NCI-H2081 treated with DMSO at 0.1 percent for 48 hours (cell line): ENCODE results near the gene NPR3.
"Not testable (repeated sequence)": the region's sequence is repeated elsewhere in the genome, so short reads cannot be mapped to it uniquely, and the experiment has no call there.

Experiments
- DNase-seq: peaks from one replicate; lab custom pipeline; 2025; lab: John Stamatoyannopoulos, UW

Gene NPR3

DNA sequence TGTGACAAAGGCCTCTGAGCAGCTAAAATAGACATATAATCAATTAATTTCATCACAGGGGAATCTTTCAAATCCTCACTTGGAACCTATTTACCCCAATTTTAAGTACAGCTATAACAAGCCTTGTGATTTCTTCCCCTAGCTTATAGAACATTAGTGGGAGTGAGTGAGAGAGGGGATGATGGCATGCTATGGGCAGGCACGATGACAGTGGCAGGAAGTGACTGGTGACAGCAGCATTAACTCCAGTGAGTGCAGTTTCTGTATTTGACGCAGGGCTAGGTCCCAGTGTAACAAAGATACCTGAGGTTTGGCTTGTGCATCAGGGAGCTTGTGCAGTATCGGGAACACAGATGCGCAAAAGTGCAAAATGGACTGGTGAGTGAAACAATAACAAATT is 54.1 kb downstream of the NPR3 start:
- DNase-seq, result no peak

- no peak for DNase-seq
These were observed 56.9 kb downstream of the NPR3 start for GRCh38 chr5:32767948-32768467.

DNA sequence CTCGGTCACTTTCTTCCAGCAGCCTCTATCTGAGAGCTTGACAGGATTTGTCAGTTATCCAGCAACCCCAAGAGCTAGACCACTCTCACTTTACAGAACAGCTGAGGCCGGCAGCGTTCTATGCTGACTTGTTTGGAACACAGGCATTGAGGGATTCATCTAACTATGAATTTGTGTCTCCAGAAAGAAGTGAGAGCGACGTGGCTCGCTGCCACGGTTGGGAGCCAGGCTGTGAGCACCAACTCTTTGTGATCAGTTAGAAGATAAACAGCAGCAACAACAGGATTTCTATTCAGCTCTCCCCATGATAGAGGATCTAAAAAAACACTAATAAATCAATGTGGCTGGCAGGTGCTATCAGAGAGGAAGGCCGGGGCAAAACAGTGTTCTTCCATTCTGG is 58.6 kb downstream of the NPR3 start:
- no peak for DNase-seq

- DNase-seq, result no peak
These were observed 59.3 kb downstream of the NPR3 start for GRCh38 chr5:32770444-32770843.

GRCh38 chr5:32771037-32771436 is 59.9 kb downstream of the NPR3 start:
- DNase-seq, result no peak

DNA sequence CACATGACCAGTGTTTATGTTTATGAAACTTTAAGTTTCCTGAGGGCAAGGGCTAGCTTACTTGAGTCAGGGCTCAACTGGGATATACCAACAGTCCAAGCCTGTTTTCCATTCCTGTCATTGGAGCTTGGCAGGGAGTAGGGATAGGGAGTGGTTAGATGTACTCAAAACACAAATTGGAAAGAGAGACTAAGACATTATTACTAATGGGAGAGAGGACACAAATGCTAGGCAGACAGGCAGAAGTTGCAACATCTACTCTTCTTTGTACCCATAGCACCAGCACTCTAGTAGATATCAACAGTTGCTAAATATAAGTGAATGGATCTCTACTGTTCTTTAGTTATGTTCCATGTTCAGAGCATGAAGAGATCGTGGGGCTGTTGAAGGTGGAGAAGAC is 62.8 kb downstream of the NPR3 start:
- no peak for DNase-seq

GRCh38 chr5:32776200-32776599 is 65.1 kb downstream of the NPR3 start:
- no peak for DNase-seq

DNA sequence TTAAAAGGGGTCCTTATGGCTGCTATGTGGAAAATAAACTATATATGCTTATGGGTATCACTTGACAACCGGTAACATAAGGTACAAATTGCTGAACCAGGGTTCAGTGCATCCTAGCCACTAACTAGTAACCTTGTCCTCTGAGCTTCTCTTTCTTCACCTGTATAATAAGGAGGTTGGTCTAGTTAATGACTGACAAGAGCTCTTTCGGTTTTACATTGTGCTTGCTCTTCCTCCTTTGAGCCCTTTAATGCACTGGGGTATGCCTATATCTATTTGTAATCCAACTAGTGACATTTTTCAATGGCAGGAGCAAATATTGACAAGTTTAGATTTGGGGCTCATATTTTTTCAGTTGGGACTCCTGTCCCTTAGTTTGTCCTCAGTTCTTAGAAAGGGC is 66.1 kb downstream of the NPR3 start:
- no peak for DNase-seq

GRCh38 chr5:32777733-32778132 is 66.6 kb downstream of the NPR3 start:
- DNase-seq, result no peak

- DNase-seq, result no peak
These were observed 67.3 kb downstream of the NPR3 start for GRCh38 chr5:32778403-32778802.

GRCh38 chr5:32779754-32780415 is 68.8 kb downstream of the NPR3 start:
- no peak for DNase-seq

- no peak for DNase-seq
These were observed 69.4 kb downstream of the NPR3 start for GRCh38 chr5:32780508-32780919.

DNA sequence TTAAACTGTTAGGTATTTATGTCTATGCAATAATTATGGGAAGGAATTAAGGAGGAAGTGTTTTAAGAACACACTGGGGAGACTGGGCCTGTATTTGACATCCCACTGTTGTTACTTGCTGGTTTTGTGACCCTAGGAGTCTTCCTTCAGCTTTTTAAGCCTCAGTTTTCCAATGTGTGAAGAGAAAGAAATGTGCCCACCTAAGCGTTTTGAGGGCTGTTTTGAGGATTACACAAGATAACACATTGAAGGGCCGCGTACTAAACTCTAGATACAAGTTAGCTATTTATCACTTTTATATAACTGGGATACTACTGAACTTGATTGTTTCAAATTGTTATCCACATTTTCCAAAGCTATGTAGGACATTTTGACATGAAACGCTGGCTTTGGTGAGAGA is 72.5 kb downstream of the NPR3 start:
- DNase-seq, result no peak

DNA sequence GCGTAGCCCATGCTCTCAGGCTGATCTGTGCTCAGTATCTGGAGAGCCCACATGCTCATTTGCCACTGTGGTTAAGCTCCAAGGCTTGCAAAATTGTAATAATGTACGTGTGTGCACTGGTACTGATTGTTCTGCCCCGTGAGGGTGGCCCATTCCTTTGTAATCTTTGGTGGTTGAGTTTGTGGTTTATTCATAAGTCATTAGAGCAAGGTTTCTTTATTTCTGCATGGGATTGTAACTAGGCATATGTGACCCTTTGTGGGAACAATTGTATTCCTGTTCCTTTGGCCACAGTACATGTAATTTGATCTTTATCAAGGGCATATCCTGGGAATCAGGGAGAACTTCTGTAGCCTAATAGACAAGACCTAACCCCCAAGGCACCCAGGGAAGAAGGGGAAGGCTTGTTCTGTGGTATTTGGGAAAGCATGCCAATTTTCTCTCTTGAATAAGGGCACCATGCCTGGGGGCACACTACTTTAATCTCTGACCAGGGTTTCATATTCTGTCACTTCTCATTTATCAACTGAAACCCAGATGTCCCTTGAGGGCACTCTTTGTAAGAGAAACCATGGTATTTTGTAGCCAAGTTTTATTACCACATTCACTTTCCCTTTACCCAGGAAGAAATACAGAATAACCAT is 74.6 kb downstream of the NPR3 start:
- DNase-seq, result no peak

GRCh38 chr5:32786311-32786710 is 75.2 kb downstream of the NPR3 start:
- no peak for DNase-seq

GRCh38 chr5:32790411-32790951 is 79.4 kb downstream of the NPR3 start:
- no peak for DNase-seq

GRCh38 chr5:32791536-32792243 is 80.6 kb downstream of the NPR3 start:
- DNase-seq, result no peak

DNA sequence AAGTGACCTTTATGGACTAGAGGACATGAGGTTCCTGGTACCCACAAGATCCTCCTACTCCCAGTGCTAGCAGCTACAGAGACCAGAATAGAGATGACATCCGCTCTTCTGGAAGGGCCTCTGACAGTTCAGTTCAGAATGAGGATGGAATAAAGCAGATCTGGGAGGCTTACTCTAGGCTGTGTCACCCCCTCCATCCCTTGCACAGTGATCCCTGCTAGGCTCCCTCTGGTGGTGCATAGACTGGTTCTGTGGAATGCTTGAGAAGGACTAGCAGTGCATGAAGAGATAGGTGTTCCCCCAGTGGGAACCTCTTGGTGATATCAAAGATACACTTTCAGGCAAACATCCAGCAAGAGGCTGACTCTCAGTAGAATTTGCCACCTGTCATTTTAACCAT is 83.0 kb downstream of the NPR3 start:
- DNase-seq, result no peak

GRCh38 chr5:32802764-32803163 is 91.6 kb downstream of the NPR3 start:
- DNase-seq, result no peak

- no peak for DNase-seq
These were observed 92.5 kb downstream of the NPR3 start for GRCh38 chr5:32803656-32804055.

DNA sequence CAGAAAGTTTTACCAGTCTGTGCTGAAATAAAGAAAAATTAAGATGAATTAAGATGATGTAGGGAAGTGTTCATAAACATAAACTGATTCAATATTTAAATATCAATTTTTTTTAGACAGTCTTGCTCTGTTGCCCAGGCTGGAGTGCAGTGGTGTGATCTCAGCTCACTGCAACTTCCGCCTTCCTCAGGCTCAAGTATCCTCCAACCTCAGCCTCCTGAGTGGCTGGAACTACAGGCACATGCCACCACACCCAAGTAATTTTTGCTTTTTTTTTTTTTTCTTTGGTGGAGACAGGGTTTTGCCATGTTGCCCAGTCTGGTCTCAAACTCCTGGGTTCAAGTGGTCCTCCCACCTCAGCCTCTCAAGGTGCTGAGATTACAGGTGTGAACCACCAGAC is 94.3 kb downstream of the NPR3 start:
- DNase-seq, result not testable (repeated sequence)

GRCh38 chr5:32805971-32806638 is 95.0 kb downstream of the NPR3 start:
- no peak for DNase-seq
